GM12872 (cell line): ENCODE data around the gene ATM.

Source experiments
- CTCF ChIP-seq: IDR thresholded peaks from 3 replicates; pipeline ENCODE4 v1.5.1; 2011; ENCODE audit warnings: low read depth, mild to moderate bottlenecking, low read length, moderate library complexity; ENCODE audit not compliant: insufficient read depth

The ATM gene

GRCh38 chr11:108253176-108253575 is 30.3 kb downstream of the ATM start:
- TF ChIP-seq CTCF = no peak

GRCh38 chr11:108269583-108269982 is 46.7 kb downstream of the ATM start:
- no peak for TF ChIP-seq CTCF

- no peak for TF ChIP-seq CTCF
Observed at GRCh38 chr11:108278546-108278945, 55.7 kb downstream of the ATM start.

- TF ChIP-seq CTCF = no peak
Observed at GRCh38 chr11:108278954-108279353, 56.1 kb downstream of the ATM start.

GRCh38 chr11:108286370-108286769 is 63.5 kb downstream of the ATM start:
- TF ChIP-seq CTCF = no peak

- TF ChIP-seq CTCF = no peak
Observed at GRCh38 chr11:108286956-108287355, 64.1 kb downstream of the ATM start.

- no peak for TF ChIP-seq CTCF
Observed at GRCh38 chr11:108289699-108290098, 66.8 kb downstream of the ATM start.

- TF ChIP-seq CTCF = no peak
Observed at GRCh38 chr11:108293229-108293628, 70.4 kb downstream of the ATM start.
